ENCODE data around the gene TSEN54. TPM values are rescaled to one million over a fixed set of nuclear protein-coding genes. Genes with fewer than 3 reads are reported as not detected.

TSEN54 gene
- total RNA-seq, 1 experiment from 2014 or later, result 87.3 TPM

DNA sequence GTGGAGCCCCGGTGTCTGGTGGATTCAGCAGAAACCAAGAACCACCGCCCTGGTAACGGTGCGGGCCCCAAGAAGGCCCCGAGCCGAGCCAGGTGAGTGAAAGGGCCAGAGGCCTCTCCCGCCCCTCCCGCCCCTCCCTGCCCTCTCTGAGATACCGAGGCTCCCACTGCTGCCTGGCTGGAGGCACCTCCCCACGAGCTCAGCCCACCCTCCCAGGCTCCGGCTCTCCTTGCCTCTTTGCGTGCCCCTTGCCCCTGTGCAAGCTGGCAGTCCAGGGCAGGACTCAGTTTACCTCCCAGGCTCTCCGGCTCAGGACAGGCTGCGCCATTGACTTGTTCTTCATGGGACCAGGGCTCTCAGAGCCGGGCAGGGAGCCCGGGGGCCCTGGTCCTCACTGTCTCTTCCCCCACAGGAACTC, 57.2 kb downstream of the TSEN54 start:
- H3K27ac ChIP-seq (ENCODE audit: low read depth, low read length), result no peak overlapping the region
- intact Hi-C loops (cut with micrococcal nuclease), result no loop called here
- H2AFZ ChIP-seq (ENCODE audit: low read depth, low read length, poor library complexity, severe bottlenecking), result no peak overlapping the region
- H3K79me2 ChIP-seq (ENCODE audit: insufficient read depth, low read length), result no peaks in the 10 kb centered on the region
- peaks cover 9 to 10% of the 10 kb centered on the region in 2 experiments; a peak in 3 of 4 replicates for H3K36me3 ChIP-seq (ENCODE audit: control insufficient read depth in 1 of 2, insufficient read depth in 2 of 2, low read length in 2 of 2)
- H3K27me3 ChIP-seq (ENCODE audit: insufficient read depth, low read length), result no peaks in the 10 kb centered on the region
- ChIA-PET RAD21 (ENCODE audit: low non-redundant PET in 1 of 2, low total read pairs in 2 of 2, uncharacterized antibody in 2 of 2, unreplicated experiment in 2 of 2) (no interaction called here), CTCF (interaction anchor here (0.5 kb wide), 1 partner anchor 19 kb away, joined by 3 read pairs; no protein-coding TSS in a partner anchor), POLR2A (no interaction called here)
- TF ChIP-seq RAD21 (IDR thresholded peaks at IDR 0.05; ENCODE audit: low read depth), result no peak
- TF ChIP-seq EZH2 (IDR thresholded peaks at IDR 0.05), result no peak
- no peak for TF ChIP-seq SIN3A (IDR thresholded peaks at IDR 0.05; ENCODE audit: low read depth)
- TF ChIP-seq EGR1 (IDR thresholded peaks at IDR 0.05; ENCODE audit: low read depth), result no peak
- no peak for TF ChIP-seq YY1 (IDR thresholded peaks at IDR 0.05; ENCODE audit: extremely low read depth, insufficient replicate concordance, low read depth, low read length)
- DNase-seq (ENCODE audit: low read depth, low spot score) (no peak), ATAC-seq (no peak)
- no peak overlapping the region for H3K4me2 ChIP-seq (ENCODE audit: low read length)
- no peaks in the 10 kb centered on the region for H3K9me3 ChIP-seq (ENCODE audit: control insufficient read depth in 1 of 2, insufficient read depth in 1 of 2, low read depth in 1 of 2, low read length in 2 of 2)
- H3K9ac ChIP-seq (ENCODE audit: low read length), result no peak overlapping the region
- no peak overlapping the region for H3K4me3 ChIP-seq (replicated peaks in 1 of 2; ENCODE audit: low read depth in 1 of 2, low read length in 2 of 2)
- BruUV-seq (replicated peaks), result no TSS peak
- no peaks in the 10 kb centered on the region for H3K9me2 ChIP-seq (ENCODE audit: insufficient read depth)
- peaks cover 2 to 3% of the 10 kb centered on the region in 2 experiments; a peak in 2 of 4 replicates for H3K4me1 ChIP-seq (ENCODE audit: control insufficient read depth in 1 of 2, insufficient read depth in 2 of 2, low read length in 2 of 2)
- no peaks in the 10 kb centered on the region for H4K20me1 ChIP-seq (ENCODE audit: insufficient read depth)

DNA sequence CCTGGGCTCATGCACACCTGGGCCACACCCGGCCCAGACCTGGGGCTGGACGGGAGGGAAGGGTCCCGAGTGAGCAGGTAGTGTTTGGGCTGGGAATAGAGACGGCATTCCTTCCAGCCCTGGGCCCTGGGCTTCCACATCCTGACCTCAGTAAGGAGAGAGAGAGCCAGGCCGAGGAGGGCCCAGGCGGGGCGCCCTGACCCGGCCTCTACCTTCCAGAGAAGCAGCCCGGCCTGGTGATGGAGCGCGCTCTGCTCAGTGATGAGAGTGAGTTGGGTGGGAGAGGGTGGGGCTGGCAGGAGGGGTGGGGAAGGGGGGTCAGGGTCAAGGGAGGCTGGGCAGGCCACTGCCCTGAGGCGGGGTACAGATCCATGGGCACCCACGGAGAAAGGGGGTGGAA, 57.7 kb downstream of the TSEN54 start:
- Histone ChIP-seq H3K36me3 (ENCODE audit: control insufficient read depth in 1 of 2, insufficient read depth in 2 of 2, low read length in 2 of 2) (peaks cover 6 to 8% of the 10 kb centered on the region in 2 experiments; a peak in 3 of 4 replicates), H3K79me2 (ENCODE audit: insufficient read depth, low read length) (no peaks in the 10 kb centered on the region), H3K27ac (ENCODE audit: low read depth, low read length) (no peak overlapping the region), H3K9me3 (ENCODE audit: control insufficient read depth in 1 of 2, insufficient read depth in 1 of 2, low read depth in 1 of 2, low read length in 2 of 2) (no peaks in the 10 kb centered on the region), H3K4me3 (replicated peaks in 1 of 2; ENCODE audit: low read depth in 1 of 2, low read length in 2 of 2) (no peak overlapping the region), H2AFZ (ENCODE audit: low read depth, low read length, poor library complexity, severe bottlenecking) (no peak overlapping the region), H3K9ac (ENCODE audit: low read length) (no peak overlapping the region), H3K4me2 (ENCODE audit: low read length) (no peak overlapping the region), H3K9me2 (ENCODE audit: insufficient read depth) (no peaks in the 10 kb centered on the region), H4K20me1 (ENCODE audit: insufficient read depth) (no peaks in the 10 kb centered on the region), H3K4me1 (ENCODE audit: control insufficient read depth in 1 of 2, insufficient read depth in 2 of 2, low read length in 2 of 2) (peaks cover 7% of the 10 kb centered on the region in 2 experiments; a peak in 2 of 4 replicates), H3K27me3 (ENCODE audit: insufficient read depth, low read length) (no peaks in the 10 kb centered on the region)
- DNase-seq (ENCODE audit: low read depth, low spot score) (no peak), ATAC-seq (no peak)
- BruUV-seq (replicated peaks), result no TSS peak
- CTCF ChIA-PET, result interaction anchor here (0.5 kb wide), 1 partner anchor 20 kb away, joined by 3 read pairs; no protein-coding TSS in a partner anchor
- intact Hi-C loops (cut with micrococcal nuclease), result no loop called here
- RAD21 ChIA-PET (ENCODE audit: low non-redundant PET in 1 of 2, low total read pairs in 2 of 2, uncharacterized antibody in 2 of 2, unreplicated experiment in 2 of 2), result no interaction called here
- TF ChIP-seq EGR1 (IDR thresholded peaks at IDR 0.05; ENCODE audit: low read depth) (no peak), ELF1 (IDR thresholded peaks at IDR 0.05; ENCODE audit: borderline replicate concordance, low read depth) (no peak), POLR2A (IDR thresholded peaks at IDR 0.05; ENCODE audit: borderline replicate concordance, extremely low read depth, insufficient read depth, insufficient read length) (no peak)
- POLR2A ChIA-PET, result no interaction called here

Small RNA genes lying within 50 kb of the gene (microRNA-seq; reads per million reads assigned to microRNA genes)
- gene MIR6785 (ENCODE audit: borderline number of aligned reads), result not detected

Other genes starting within 250 kb of the TSEN54 start
- gene MIF4GD, start 245.3 kb upstream of the TSEN54 start, total RNA-seq (2021; ENCODE audit: unreplicated experiment), result 35.2 TPM
- 38.7 TPM for gene SLC25A19, start 227.1 kb upstream of the TSEN54 start, total RNA-seq (2021; ENCODE audit: unreplicated experiment)
- 146 TPM for gene GRB2, start 110.8 kb upstream of the TSEN54 start, total RNA-seq (2021; ENCODE audit: unreplicated experiment)
- gene TMEM94, start 59.9 kb upstream of the TSEN54 start, total RNA-seq (2021; ENCODE audit: unreplicated experiment), result 75.4 TPM
- 38.4 TPM for gene CASKIN2, start 991 bp upstream of the TSEN54 start, total RNA-seq (2021; ENCODE audit: unreplicated experiment)
- gene LLGL2, start 9.2 kb downstream of the TSEN54 start, total RNA-seq (2021; ENCODE audit: unreplicated experiment), result 209 TPM
- gene MYO15B, start 71.3 kb downstream of the TSEN54 start, total RNA-seq (2021; ENCODE audit: unreplicated experiment), result 30.3 TPM
- gene SMIM5, start 116.9 kb downstream of the TSEN54 start, total RNA-seq (2021; ENCODE audit: unreplicated experiment), result 0.12 TPM
- gene RECQL5, start 150.6 kb downstream of the TSEN54 start, total RNA-seq (2021; ENCODE audit: unreplicated experiment), result 83.3 TPM
- gene SAP30BP, start 150.8 kb downstream of the TSEN54 start, total RNA-seq (2021; ENCODE audit: unreplicated experiment), result 149 TPM
- gene ITGB4, start 204.9 kb downstream of the TSEN54 start, total RNA-seq (2021; ENCODE audit: unreplicated experiment), result 568 TPM
- 57.8 TPM for gene GALK1, start 248.7 kb downstream of the TSEN54 start, total RNA-seq (2021; ENCODE audit: unreplicated experiment)